ENCODE data around the gene GPATCH11.

The GPATCH11 gene

GRCh38 chr2:37109523-37109922, 25.2 kb downstream of the GPATCH11 start:
- no peak for DNase-seq (ENCODE audit: low spot score)

GRCh38 chr2:37110306-37111212, 26.2 kb downstream of the GPATCH11 start:
- no peak for DNase-seq (ENCODE audit: low spot score)

- no peak for DNase-seq (ENCODE audit: low spot score)
Observed at GRCh38 chr2:37111958-37112357, 27.6 kb downstream of the GPATCH11 start.

GRCh38 chr2:37117566-37117965, 33.2 kb downstream of the GPATCH11 start:
- no peak for DNase-seq (ENCODE audit: low spot score)

- peak; percentile 3 for DNase-seq (ENCODE audit: low spot score)
Observed at GRCh38 chr2:37119157-37119556, 34.8 kb downstream of the GPATCH11 start.

- no peak for DNase-seq (ENCODE audit: low spot score)
Observed at GRCh38 chr2:37125416-37125815, 41.1 kb downstream of the GPATCH11 start.

- no peak for DNase-seq (ENCODE audit: low spot score)
Observed at GRCh38 chr2:37132914-37133313, 48.6 kb downstream of the GPATCH11 start.

GRCh38 chr2:37142546-37142945, 58.2 kb downstream of the GPATCH11 start:
- no peak for DNase-seq (ENCODE audit: low spot score)

GRCh38 chr2:37143974-37144373, 59.7 kb downstream of the GPATCH11 start:
- no peak for DNase-seq (ENCODE audit: low spot score)

GRCh38 chr2:37146062-37146461, 61.7 kb downstream of the GPATCH11 start:
- no peak for DNase-seq (ENCODE audit: low spot score)

- peak; percentile 36 for DNase-seq (ENCODE audit: low spot score)
Observed at GRCh38 chr2:37148325-37148724, 64.0 kb downstream of the GPATCH11 start.

Data from HuH-7 (cell line).